ENCODE results near the gene SAMD4A. TPM values are rescaled to one million over a fixed set of nuclear protein-coding genes. Genes with fewer than 3 reads are reported as not detected.
"Not testable (repeated sequence)": the region's sequence is repeated elsewhere in the genome, so short reads cannot be mapped to it uniquely, and the experiment has no call there.

The SAMD4A gene
- total RNA-seq, 1 experiment from 2014 or later = 9.5 TPM

GRCh38 chr14:54728700-54729527 is 162.0 kb downstream of the SAMD4A start:
- no peak for DNase-seq (ENCODE audit: low spot score)

DNA sequence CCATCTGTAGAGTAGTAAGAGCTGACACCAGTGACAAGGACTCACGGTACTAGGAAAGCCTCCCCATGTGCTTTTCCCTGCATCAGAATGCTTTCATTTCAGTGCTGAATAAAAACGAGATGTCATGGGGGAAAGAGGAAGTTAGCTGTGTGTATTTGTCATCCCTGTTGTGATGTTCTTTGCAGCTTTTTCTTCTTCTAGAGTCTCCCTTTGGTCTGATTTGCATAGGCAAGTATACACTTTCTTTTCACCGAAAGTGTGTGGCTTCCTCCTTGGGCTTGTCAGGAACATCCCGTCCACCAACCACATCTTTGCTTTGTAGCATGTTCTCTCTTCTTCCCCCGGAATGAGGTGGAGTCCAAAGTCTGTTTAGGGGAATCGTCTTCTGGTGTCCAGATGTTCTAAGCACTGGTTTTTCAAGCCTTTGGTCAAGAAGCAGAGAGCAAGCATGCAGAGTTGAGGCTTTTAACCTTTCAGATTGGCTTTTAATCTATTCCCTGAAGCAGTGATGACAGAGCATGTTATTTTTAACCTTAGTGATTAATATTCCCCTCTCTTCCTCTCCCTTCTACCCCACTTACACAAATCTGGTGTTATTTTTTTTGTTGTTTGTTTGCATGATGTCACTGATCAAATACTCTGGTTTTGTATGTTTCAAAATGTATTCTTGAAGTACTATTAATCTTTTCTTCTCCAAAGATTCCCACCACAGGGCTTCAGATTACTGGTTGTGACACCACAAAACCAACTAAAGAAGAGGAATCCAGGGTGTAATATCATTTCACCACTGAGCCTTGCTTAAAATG is 163.4 kb downstream of the SAMD4A start:
- no peak for DNase-seq (ENCODE audit: low spot score)

DNA sequence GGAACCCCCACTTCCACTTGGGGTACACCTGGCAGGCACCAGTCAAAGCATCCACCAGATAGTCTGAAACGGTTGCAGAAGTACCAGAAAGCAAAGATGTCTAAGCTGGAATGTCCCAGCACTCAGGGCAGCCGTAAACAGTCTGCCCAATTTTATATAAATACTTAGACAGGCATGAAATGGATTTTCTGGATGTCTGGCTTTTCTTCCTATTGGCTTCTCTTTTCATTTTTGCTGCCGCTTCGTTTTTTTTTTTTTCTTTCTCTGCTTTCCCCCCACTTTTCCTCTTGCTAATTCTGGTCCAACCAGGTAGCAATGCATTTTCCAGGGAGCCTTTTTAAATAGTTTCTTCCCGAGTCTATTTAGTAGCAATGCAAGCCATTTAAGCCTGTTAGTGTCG is 168.0 kb downstream of the SAMD4A start:
- DNase-seq (ENCODE audit: low spot score) = no peak

DNA sequence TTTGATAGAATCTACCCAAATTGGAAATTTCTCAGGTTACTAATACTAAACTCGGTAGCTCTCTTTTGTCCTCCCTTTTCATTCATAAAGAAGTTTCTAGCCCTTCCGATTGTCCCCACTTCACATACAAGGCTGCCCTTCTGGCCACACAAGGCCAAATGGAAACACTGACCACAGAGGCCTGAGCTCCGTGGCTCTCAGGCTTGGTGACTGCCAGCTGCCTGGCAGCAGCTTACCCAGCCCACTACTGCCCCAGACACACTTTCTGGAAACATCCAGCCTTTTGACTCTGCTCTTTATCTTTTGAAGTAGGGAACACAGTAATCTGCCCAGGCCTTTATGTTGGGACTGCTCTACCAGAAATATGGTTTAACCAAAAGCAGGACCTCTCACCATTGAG is 168.5 kb downstream of the SAMD4A start:
- DNase-seq (ENCODE audit: low spot score) = no peak

DNA sequence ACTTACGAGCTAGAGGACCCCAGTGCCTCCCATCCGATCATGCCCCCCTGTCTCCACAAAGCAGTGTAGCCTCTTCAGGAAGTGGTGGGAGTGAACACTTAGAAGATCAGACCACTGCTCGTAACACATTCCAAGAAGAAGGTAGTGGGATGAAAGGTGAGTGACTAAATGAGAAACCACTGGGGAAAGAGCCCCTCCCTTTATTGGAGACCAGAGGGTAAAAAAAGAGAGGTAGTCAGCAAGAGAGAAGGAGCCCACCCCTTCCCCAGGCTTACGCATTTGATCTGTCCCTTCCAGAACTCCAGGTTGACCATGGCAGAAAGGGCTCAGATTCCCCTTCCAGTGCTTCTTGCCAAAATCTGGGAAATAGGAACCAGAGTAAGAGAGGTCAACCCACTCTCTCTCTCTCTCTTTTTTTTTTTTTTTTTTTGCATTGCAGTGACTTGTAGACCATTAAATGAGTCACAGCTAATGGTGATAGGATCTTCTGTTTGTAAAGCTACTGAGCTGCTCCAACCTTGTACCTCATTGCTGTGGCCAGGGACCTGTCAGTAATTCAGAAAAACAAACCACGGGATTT is 170.3 kb downstream of the SAMD4A start:
- peak; percentile 27 for DNase-seq (ENCODE audit: low spot score)

- DNase-seq (ENCODE audit: low spot score) = no peak
Measured at GRCh38 chr14:54738009-54738408, 171.1 kb downstream of the SAMD4A start.

- no peak for DNase-seq (ENCODE audit: low spot score)
Measured at GRCh38 chr14:54739514-54739913, 172.6 kb downstream of the SAMD4A start.

DNA sequence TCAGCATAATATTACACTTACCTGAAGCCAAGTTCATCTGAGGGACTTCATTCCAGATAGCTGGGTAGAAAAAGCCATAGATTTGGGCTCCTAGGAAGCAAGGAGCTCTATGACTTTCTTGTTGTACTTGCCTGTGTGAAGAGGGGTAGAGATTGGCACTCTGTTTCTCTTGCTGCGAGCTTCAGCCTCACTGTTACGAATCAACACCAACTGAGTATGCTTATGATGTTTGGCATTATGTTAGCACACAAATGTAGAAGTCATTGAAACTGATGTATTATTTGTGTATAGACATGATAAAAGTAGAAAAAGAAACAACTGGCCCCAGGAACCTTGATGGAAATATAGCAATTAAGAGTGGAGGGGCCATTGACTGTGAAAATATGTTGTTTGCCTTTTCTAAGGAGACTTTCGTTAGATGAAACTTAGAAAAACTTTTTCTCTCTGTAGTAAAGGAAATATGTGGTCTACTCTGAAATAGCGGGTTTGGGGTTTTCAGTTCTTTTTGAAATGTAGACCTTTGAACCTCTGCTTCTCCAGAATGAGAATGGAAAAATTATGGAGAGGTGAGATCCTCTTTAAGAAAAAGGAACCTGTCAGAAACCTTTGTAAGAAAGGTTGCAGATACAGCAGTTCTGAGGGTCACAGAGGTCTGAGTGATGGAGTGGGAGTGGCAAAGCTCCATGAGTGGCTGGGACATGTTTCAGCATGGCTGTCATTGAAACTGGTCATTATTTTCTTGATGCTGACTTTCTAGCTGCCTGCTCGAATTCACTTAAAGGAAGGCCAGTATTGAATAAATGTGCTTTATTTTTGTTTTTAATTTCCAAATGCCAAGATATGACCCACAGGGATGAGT is 175.8 kb downstream of the SAMD4A start:
- no peak for DNase-seq (ENCODE audit: low spot score)

GRCh38 chr14:54743382-54743781 is 176.5 kb downstream of the SAMD4A start:
- no peak for DNase-seq (ENCODE audit: low spot score)

DNA sequence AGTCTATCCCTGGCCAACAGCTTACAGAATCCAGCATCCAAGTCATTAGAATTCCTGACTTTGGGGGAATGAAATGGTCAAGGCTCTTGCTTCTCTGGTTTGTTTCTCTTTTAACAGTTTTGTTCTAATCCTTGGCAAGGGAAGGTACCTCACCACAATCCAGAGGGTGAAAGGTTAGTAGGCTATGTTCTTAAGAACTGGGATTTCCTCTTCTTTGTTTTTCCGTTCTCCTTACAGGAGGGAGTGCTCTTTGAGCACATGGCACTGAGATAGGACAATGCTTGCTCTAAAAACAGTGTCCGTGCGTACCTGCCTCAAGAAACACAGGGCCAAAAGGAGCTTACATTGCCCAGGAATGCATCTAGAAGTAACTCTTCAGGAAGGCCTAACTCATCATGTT is 179.1 kb downstream of the SAMD4A start:
- no peak for DNase-seq (ENCODE audit: low spot score)

- no peak for DNase-seq (ENCODE audit: low spot score)
Measured at GRCh38 chr14:54747616-54748015, 180.7 kb downstream of the SAMD4A start.

DNA sequence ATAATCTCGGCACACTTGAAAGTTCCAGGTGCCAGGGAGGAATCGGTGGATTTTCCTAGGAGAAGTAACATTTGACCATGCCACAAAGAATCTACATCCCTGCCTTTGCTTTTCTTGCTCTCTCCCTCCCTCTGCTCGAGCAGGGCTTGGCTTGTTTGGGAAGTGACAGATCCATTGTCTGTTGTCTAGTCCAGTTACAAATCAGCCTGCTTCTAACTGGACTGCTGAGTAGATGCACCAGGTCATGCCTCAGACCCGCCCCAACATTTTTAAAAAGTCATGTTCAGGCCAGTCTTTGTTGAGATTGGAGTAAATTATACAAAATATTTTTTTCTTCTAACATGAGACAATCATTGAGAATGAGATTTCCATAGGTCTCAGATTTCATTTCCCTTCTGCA is 182.3 kb downstream of the SAMD4A start:
- DNase-seq (ENCODE audit: low spot score) = no peak

- no peak for DNase-seq (ENCODE audit: low spot score)
Measured at GRCh38 chr14:54749727-54750126, 182.8 kb downstream of the SAMD4A start.

- not testable (repeated sequence) for DNase-seq (ENCODE audit: low spot score)
Measured at GRCh38 chr14:54752611-54753010, 185.7 kb downstream of the SAMD4A start.

GRCh38 chr14:54753396-54753795 is 186.5 kb downstream of the SAMD4A start:
- not testable (repeated sequence) for DNase-seq (ENCODE audit: low spot score)

DNA sequence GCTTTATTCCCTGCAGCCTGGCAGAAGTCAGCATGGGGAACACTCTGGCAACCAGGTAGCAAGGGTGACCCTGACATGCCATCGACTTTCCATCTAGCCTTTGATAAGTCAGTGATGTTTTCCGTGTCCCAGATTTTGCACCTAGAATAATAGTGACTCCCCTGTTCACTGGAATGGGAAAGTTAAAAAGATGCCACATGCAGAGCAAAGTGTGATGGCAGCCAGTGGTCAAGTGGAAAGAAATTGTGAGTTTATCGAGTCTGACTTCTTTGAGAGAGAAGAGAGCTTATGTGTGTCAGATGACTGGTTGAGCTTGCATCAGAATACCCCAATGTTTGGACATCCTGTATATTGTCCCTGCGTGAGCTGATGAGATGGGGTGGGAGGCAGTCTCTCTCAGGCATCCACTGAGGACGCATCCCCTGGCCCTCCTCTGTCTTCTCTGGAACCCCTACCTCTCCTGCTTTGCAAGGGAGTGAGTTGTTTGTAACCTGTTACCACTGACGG is 187.2 kb downstream of the SAMD4A start:
- DNase-seq (ENCODE audit: low spot score) = no peak

DNA sequence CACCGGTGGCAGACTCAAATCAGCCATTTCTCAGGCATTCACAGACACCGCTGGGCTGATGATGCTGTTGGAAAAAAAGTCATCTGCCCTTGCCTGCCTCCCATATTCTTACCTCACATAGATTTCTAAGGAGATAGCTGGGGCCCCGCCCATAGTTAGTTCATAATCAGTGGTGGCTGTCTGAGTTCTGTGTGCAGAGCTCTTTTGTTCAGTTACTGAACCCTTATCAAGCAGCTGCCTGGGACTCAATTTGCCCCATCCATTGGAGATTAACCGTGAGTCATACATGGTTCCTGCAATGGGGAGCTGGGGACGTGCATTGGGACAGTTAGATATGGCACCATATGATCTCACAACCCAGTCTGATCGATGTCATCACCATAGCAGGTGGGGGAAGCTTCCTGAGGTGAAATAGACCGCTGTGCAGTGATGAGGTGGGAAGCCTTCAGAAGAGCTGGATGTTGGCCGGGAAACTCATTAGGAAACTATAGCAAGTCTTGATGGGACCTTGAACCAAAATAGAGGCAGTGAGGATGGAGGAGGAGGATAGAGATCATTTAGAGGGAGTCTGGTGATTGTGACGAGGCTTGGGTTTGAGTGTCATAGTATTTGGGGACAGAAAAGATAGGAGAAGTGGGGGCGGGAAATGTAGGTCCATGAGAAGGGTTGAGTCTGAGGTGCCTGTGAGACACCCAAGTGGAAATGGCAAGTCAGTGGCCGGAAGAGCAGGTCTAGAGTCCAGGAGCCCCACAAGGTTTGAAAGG is 187.9 kb downstream of the SAMD4A start:
- no peak for DNase-seq (ENCODE audit: low spot score)

DNA sequence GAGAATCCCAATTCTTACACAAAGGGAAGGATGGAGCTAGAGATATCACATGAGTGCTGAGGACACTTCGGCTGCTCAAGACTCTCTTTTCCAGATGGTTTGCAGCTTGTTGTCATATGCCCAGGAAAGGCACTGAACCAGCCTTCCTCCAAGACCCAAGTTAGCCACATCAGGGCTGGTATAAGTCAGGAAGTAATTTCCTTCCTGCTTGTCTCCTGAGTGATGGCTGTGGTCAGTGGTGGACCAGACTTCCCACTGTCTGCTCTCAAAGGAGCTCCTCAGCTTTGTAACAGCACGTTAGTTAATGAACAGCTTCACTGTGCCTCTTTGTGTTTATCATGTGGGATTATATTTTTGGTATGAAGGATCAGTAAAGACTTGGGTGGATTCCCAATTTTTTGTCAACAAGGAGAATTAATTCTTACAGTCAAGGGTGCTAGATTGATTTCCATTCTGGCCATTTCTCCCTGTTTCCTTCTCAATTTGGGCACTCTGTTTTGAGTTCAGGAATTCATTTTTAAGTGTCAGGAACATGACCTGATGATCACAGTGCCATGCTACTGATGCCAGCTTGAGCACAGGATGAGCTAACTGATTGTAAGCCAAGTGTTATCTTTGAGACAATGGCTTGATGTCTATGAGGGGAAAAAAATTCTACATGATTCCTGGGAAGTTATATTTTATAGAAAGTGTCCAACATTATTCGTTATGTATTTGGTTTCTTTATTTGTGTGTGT is 189.9 kb downstream of the SAMD4A start:
- DNase-seq (ENCODE audit: low spot score) = no peak

- DNase-seq (ENCODE audit: low spot score) = no peak
Measured at GRCh38 chr14:54758041-54758440, 191.1 kb downstream of the SAMD4A start.

DNA sequence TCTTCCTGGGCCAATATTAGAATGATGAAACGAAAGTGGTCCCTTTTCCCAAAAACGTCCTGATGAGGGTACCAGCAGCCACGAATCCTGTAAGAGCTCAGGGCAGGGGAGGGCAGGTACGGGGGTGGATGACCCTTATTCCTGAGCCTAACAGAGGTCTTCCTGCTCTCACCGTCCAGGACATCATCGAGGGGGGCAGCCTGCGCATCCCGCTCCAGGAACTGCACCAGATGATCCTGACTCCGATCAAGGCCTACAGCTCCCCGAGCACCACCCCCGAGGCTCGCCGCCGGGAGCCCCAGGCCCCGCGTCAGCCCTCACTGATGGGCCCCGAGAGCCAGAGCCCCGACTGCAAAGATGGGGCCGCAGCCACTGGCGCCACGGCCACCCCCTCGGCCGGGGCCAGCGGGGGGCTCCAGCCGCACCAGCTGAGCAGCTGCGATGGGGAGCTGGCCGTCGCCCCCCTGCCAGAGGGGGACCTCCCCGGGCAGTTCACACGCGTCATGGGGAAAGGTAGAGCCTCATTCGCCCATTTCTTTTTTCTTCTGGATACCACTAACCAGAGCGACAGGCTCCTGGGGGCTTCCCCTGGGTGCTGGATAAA is 193.2 kb downstream of the SAMD4A start:
- no peak for DNase-seq (ENCODE audit: low spot score)
